Peyer's patch (tissue), 4 donors: ENCODE measurements around the gene BIVM. TPM values are rescaled to one million over a fixed set of nuclear protein-coding genes. Genes with fewer than 3 reads are reported as not detected.

Experiments
- DNase-seq, 3 donors: peaks; one replicate each; pipeline ENCODE4 v3.0.0-alpha.2; 2017 to 2019
- H3K27ac ChIP-seq, 4 donors: fragments of 200-600 bp; sonication (generic); one replicate each; pipeline ENCODE4 v1.5.1; 2016 to 2019
- H3K27me3 ChIP-seq, 2 donors: fragments of 200-600 bp; sonication (generic); one replicate each; pipeline ENCODE4 v1.5.1; 2019
- H3K36me3 ChIP-seq, 3 donors: fragments of 200-600 bp; sonication (generic); one replicate each; pipeline ENCODE4 v1.5.1; 2016 to 2019
- H3K4me1 ChIP-seq, 4 donors: fragments of 200-600 bp; sonication (generic); one replicate each; pipeline ENCODE4 v1.5.1; 2016 to 2019
- H3K4me3 ChIP-seq, 4 donors: fragments of 200-600 bp; sonication (generic); 1 replicate in 3 of 4; 2 replicates in 1 of 4; pipeline ENCODE4 v1.5.1; 2016 to 2019; ENCODE audit warnings: mild to moderate bottlenecking in 1 of 4
- H3K9me3 ChIP-seq, 4 donors: fragments of 200-600 bp; sonication (generic); one replicate each; pipeline ENCODE4 v1.5.1; 2016 to 2019; ENCODE audit warnings: mild to moderate bottlenecking in 1 of 4
- CTCF ChIP-seq, 6 experiments: fragments of 450-650 bp in 4 of 6; fragments of 200-600 bp in 2 of 6; sonication (generic) in 1 of 6; IDR thresholded peaks; one replicate each; pipeline ENCODE4 v1.5.1; 2017 to 2019; ENCODE audit warnings: antibody characterized with exemption in 6 of 6, mild to moderate bottlenecking in 3 of 6, moderate library complexity in 1 of 6
- POLR2A ChIP-seq, 2 donors: fragments of 450-650 bp; IDR thresholded peaks; one replicate each; pipeline ENCODE4 v1.5.1; 2017; ENCODE audit warnings: antibody characterized with exemption in 2 of 2, mild to moderate bottlenecking in 2 of 2, moderate library complexity in 2 of 2
- total RNA-seq, 4 donors: library from RNA; depleted of rRNA; stranded (reverse); fragments of >200 nt; gene quantifications; one replicate each; pipeline ENCODE4 v1.1.0, GENCODE V29; 2016

BIVM gene
- total RNA-seq, 4 donors from 2014 or later, result 14.6 to 24.9 (median 18.0) TPM

- H3K4me3 ChIP-seq, result no peak overlapping the region
- no peaks in the 10 kb centered on the region for H3K27me3 ChIP-seq
- H3K4me1 ChIP-seq, result no peaks in the 10 kb centered on the region
- no peak for DNase-seq
- H3K27ac ChIP-seq, result no peak overlapping the region
- H3K36me3 ChIP-seq, result peaks cover 0 to 7% (median 0%) of the 10 kb centered on the region in 3 donors
- H3K9me3 ChIP-seq, result no peaks in the 10 kb centered on the region
- TF ChIP-seq POLR2A (IDR thresholded peaks at IDR 0.05), result no peak
- TF ChIP-seq CTCF (IDR thresholded peaks at IDR 0.05), result no peak
Observed at GRCh38 chr13:102807699-102808098, 8.8 kb downstream of the BIVM start.

- no peak for DNase-seq
- Histone ChIP-seq H3K4me1 (no peaks in the 10 kb centered on the region), H3K4me3 (no peak overlapping the region), H3K27me3 (no peaks in the 10 kb centered on the region), H3K9me3 (no peaks in the 10 kb centered on the region), H3K27ac (no peak overlapping the region), H3K36me3 (peaks cover 0 to 15% (median 0%) of the 10 kb centered on the region in 3 donors)
- TF ChIP-seq POLR2A (IDR thresholded peaks at IDR 0.05) (no peak), CTCF (IDR thresholded peaks at IDR 0.05) (no peak)
Observed at GRCh38 chr13:102812611-102813287, 13.8 kb downstream of the BIVM start.

GRCh38 chr13:102814025-102814607 lies 15.2 kb downstream of the BIVM start:
- DNase-seq, result no peak
- no peak overlapping the region for H3K4me3 ChIP-seq
- H3K9me3 ChIP-seq, result no peaks in the 10 kb centered on the region
- H3K27me3 ChIP-seq, result no peaks in the 10 kb centered on the region
- no peak overlapping the region for H3K27ac ChIP-seq
- TF ChIP-seq CTCF (IDR thresholded peaks at IDR 0.05) (no peak), POLR2A (IDR thresholded peaks at IDR 0.05) (no peak)
- H3K36me3 ChIP-seq, result peaks cover 0 to 15% (median 0%) of the 10 kb centered on the region in 3 donors
- H3K4me1 ChIP-seq, result no peaks in the 10 kb centered on the region

GRCh38 chr13:102814793-102815192 lies 15.9 kb downstream of the BIVM start:
- Histone ChIP-seq H3K36me3 (peaks cover 0 to 15% (median 0%) of the 10 kb centered on the region in 3 donors), H3K4me3 (no peak overlapping the region), H3K27ac (no peak overlapping the region), H3K4me1 (no peaks in the 10 kb centered on the region), H3K27me3 (no peaks in the 10 kb centered on the region), H3K9me3 (no peaks in the 10 kb centered on the region)
- TF ChIP-seq CTCF (IDR thresholded peaks at IDR 0.05) (no peak), POLR2A (IDR thresholded peaks at IDR 0.05) (no peak)
- DNase-seq, result no peak

GRCh38 chr13:102815788-102816187 lies 16.9 kb downstream of the BIVM start:
- TF ChIP-seq POLR2A (IDR thresholded peaks at IDR 0.05), result no peak
- no peak for TF ChIP-seq CTCF (IDR thresholded peaks at IDR 0.05)
- no peaks in the 10 kb centered on the region for H3K4me1 ChIP-seq
- H3K27ac ChIP-seq, result no peak overlapping the region
- H3K4me3 ChIP-seq, result no peak overlapping the region
- H3K36me3 ChIP-seq, result peaks cover 0 to 15% (median 0%) of the 10 kb centered on the region in 3 donors
- H3K27me3 ChIP-seq, result no peaks in the 10 kb centered on the region
- no peaks in the 10 kb centered on the region for H3K9me3 ChIP-seq
- no peak for DNase-seq
